Measurements from ENCODE around the gene PHF10.

GRCh38 chr6:169671563-169671962, 52.7 kb downstream of the PHF10 start:
- TF ChIP-seq CTCF (IDR thresholded peaks at IDR 0.05) (no peak), POLR2A (IDR thresholded peaks at IDR 0.05) (no peak)
